Karpas-422 (cell line): Measurements from ENCODE around the gene PRKAR2B. TPM values are rescaled to one million over a fixed set of nuclear protein-coding genes. Genes with fewer than 3 reads are reported as not detected.

Source experiments
- DNase-seq: peaks from one replicate; pipeline ENCODE4 v3.0.0-alpha.2; 2015
- H2AFZ ChIP-seq: fragments of 200-600 bp; sonication (generic); 2 replicates; pipeline ENCODE4 v1.6.1; 2014; ENCODE audit warnings: antibody characterized with exemption, low read length, mixed read lengths
- H3K27ac ChIP-seq: fragments of 200-600 bp; sonication (generic); 2 replicates; pipeline ENCODE4 v1.5.1; 2014; ENCODE audit warnings: mild to moderate bottlenecking, low read length, moderate library complexity
- H3K27me3 ChIP-seq: fragments of 200-600 bp; sonication (generic); 2 replicates; pipeline ENCODE4 v1.6.1; 2014; ENCODE audit warnings: low read length, mixed read lengths
- H3K36me3 ChIP-seq: fragments of 200-600 bp; sonication (generic); 2 replicates; pipeline ENCODE4 v1.6.1; 2014; ENCODE audit warnings: low read length, mixed read lengths; ENCODE audit not compliant: insufficient read depth
- H3K4me1 ChIP-seq: fragments of 200-600 bp; sonication (generic); 2 replicates; pipeline ENCODE4 v1.6.1; 2014; ENCODE audit warnings: mild to moderate bottlenecking, low read length, mixed read lengths
- H3K4me2 ChIP-seq: fragments of 200-600 bp; sonication (generic); 2 replicates; pipeline ENCODE4 v1.6.1; 2014; ENCODE audit warnings: low read length, low read depth, mild to moderate bottlenecking; ENCODE audit not compliant: poor library complexity, severe bottlenecking
- H3K4me3 ChIP-seq: fragments of 200-600 bp; sonication (generic); 2 replicates; pipeline ENCODE4 v1.5.1; 2014; ENCODE audit warnings: mild to moderate bottlenecking, antibody characterized with exemption, low read length, mixed read lengths
- H3K79me2 ChIP-seq: fragments of 200-600 bp; sonication (generic); 2 replicates; pipeline ENCODE4 v1.6.1; 2014; ENCODE audit warnings: mild to moderate bottlenecking, low read length, mixed read lengths
- H3K9ac ChIP-seq: fragments of 200-600 bp; sonication (generic); 2 replicates; pipeline ENCODE4 v1.6.0; 2014; ENCODE audit warnings: low read length
- H3K9me2 ChIP-seq: fragments of 200-600 bp; sonication (generic), shearing (Covaris generic); replicated peaks from 2 replicates; pipeline ENCODE4 v1.6.0; 2014; ENCODE audit warnings: mild to moderate bottlenecking, low read length, moderate library complexity; ENCODE audit not compliant: insufficient read depth
- H3K9me3 ChIP-seq: fragments of 300-700, 200-600 bp; sonication (generic); 2 replicates; pipeline ENCODE4 v1.6.1; 2014; ENCODE audit warnings: low read length, mixed read lengths
- H4K20me1 ChIP-seq: fragments of 200-600 bp; sonication (generic); 2 replicates; pipeline ENCODE4 v1.6.1; 2014; ENCODE audit warnings: mild to moderate bottlenecking, antibody characterized with exemption, low read length, low read depth; ENCODE audit not compliant: insufficient read depth
- total RNA-seq: library from RNA; depleted of rRNA; stranded (reverse); fragments of >200 nt; shearing (Covaris generic); gene quantifications from 2 replicates; pipeline ENCODE4 v1.2.3, GENCODE V29; 2014; ENCODE audit warnings: low replicate concordance; rRNA removed

Gene PRKAR2B
- total RNA-seq, 1 experiment from 2014 or later = 0.67 TPM

DNA sequence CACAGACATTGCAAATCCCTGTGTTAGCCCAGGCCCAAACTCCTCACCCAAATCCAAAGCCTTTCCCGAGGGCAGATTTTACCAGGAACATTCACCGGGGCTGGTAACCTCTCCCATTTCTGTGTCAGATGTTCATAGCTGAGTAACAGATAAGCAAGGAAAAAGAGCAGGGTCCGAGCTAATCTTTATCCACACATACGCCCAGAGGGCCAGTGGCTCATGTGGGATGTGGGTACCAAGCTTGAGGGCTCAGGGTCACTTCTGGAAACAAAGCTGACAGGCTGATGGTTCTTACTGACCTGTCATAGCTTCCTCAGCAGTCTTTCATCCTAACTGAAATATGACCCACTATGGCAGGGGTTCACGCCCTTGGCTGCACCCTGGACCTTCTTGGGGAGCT is 164.1 kb downstream of the PRKAR2B start:
- Histone ChIP-seq H3K9ac (no peak overlapping the region), H3K36me3 (no peaks in the 10 kb centered on the region), H3K9me2 (no peaks in the 10 kb centered on the region), H3K4me3 (no peak overlapping the region), H2AFZ (no peak overlapping the region), H3K27me3 (no peaks in the 10 kb centered on the region), H3K4me1 (0 out of 2 replicates have a peak, but pooled peaks cover 2% of the 10 kb centered on the region), H4K20me1 (no peaks in the 10 kb centered on the region), H3K27ac (no peak overlapping the region), H3K9me3 (peaks cover 4% of the 10 kb centered on the region), H3K79me2 (no peaks in the 10 kb centered on the region), H3K4me2 (no peak overlapping the region)
- no peak for DNase-seq

DNA sequence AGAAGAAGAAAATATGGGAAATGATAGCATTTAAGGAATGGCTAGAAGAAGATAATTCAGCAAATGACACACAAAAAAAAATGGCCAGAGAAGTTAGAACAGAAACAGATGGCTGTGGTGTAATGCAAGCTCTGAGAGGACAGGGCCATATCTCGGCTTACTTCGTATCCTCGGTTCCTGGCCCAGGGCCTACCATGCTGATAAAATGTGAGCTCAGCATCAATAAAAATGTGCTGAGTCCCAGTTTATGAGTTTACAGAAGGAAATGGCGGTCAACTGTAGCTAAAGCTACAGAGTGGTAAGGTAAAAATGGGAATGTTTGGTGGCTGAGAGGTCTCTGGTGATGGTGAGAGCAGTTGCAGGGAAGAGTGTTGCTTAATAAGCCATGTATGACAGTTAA is 165.1 kb downstream of the PRKAR2B start:
- H3K36me3 ChIP-seq = no peaks in the 10 kb centered on the region
- H4K20me1 ChIP-seq = no peaks in the 10 kb centered on the region
- H3K9ac ChIP-seq = no peak overlapping the region
- no peaks in the 10 kb centered on the region for H3K27me3 ChIP-seq
- H2AFZ ChIP-seq = no peak overlapping the region
- H3K9me2 ChIP-seq = no peaks in the 10 kb centered on the region
- H3K79me2 ChIP-seq = no peaks in the 10 kb centered on the region
- H3K27ac ChIP-seq = no peak overlapping the region
- H3K4me1 ChIP-seq = 0 out of 2 replicates have a peak, but pooled peaks cover 2% of the 10 kb centered on the region
- peaks cover 14% of the 10 kb centered on the region for H3K9me3 ChIP-seq
- DNase-seq = no peak
- no peak overlapping the region for H3K4me3 ChIP-seq
- no peak overlapping the region for H3K4me2 ChIP-seq

DNA sequence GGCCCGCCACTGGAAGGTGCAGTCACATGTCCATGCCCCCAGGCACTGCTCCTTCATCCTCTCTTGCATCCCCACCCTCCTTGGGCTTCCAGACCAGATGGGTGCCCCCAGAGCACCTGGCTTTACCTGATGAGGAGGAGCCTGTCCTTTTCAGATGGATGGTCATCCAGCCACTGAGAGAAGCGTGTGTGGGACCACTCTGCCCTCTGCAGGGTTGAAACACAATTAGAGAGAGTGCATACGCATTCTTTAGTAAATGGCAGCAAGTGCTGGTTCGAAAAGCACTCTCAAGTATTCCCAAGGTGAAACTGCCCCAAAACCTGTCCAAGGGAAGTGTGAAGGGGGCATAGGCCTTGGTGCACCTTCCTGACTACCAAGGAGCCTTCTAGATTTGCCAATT is 165.9 kb downstream of the PRKAR2B start:
- H3K27ac ChIP-seq = no peak overlapping the region
- H3K36me3 ChIP-seq = no peaks in the 10 kb centered on the region
- no peak overlapping the region for H3K4me3 ChIP-seq
- no peak for DNase-seq
- no peak overlapping the region for H3K9ac ChIP-seq
- no peak overlapping the region for H3K4me2 ChIP-seq
- H4K20me1 ChIP-seq = no peaks in the 10 kb centered on the region
- no peak overlapping the region for H2AFZ ChIP-seq
- no peaks in the 10 kb centered on the region for H3K79me2 ChIP-seq
- 0 out of 2 replicates have a peak, but pooled peaks cover 2% of the 10 kb centered on the region for H3K4me1 ChIP-seq
- no peaks in the 10 kb centered on the region for H3K27me3 ChIP-seq
- H3K9me2 ChIP-seq = no peaks in the 10 kb centered on the region
- H3K9me3 ChIP-seq = peaks cover 14% of the 10 kb centered on the region

Other genes with a start within 250 kb of the PRKAR2B start
- gene PIK3CG, start 179.4 kb upstream of the PRKAR2B start, total RNA-seq = 87.6 and 118 TPM in 2 replicates
- 25.4 and 55.6 TPM in 2 replicates for gene HBP1, start 124.3 kb downstream of the PRKAR2B start, total RNA-seq